ENCODE data around the gene PEX11G. TPM values are rescaled to one million over a fixed set of nuclear protein-coding genes. Genes with fewer than 3 reads are reported as not detected.

The PEX11G gene
- total and polyA plus RNA-seq, 2 donors = 3.3 to 4.8 TPM

GRCh38 chr19:7429638-7430282 lies 59.1 kb downstream of the PEX11G start:
- Histone ChIP-seq H3K36me3 (ENCODE audit: control insufficient read depth in 2 of 2, insufficient read depth in 2 of 2, low read length in 1 of 2) (peaks cover 44 to 79% of the 10 kb centered on the region in 2 donors), H3K4me1 (ENCODE audit: control insufficient read depth in 2 of 2, insufficient read depth in 2 of 2, low read length in 2 of 2) (no peaks in the 10 kb centered on the region), H3K4me3 (ENCODE audit: low read length in 2 of 2) (no peak overlapping the region), H3K27me3 (ENCODE audit: control insufficient read depth in 2 of 2, insufficient read depth in 1 of 2, low read length in 1 of 2) (no peaks in the 10 kb centered on the region), H3K9me3 (ENCODE audit: control insufficient read depth in 2 of 2, insufficient read depth in 1 of 2, low read length in 1 of 2) (no peaks in the 10 kb centered on the region), H3K27ac (ENCODE audit: low read depth in 1 of 2, low read length in 1 of 2) (no peak overlapping the region)
- DNase-seq (ENCODE audit: low read depth in 6 of 9, low spot score in 9 of 9) = no peak
- WGBS = 85% methylated on average over 8 of the region's 8 CpGs

GRCh38 chr19:7428651-7429113 lies 60.2 kb downstream of the PEX11G start:
- DNase-seq (ENCODE audit: low read depth in 6 of 9, low spot score in 9 of 9) = no peak
- Histone ChIP-seq H3K4me1 (ENCODE audit: control insufficient read depth in 2 of 2, insufficient read depth in 2 of 2, low read length in 2 of 2) (no peaks in the 10 kb centered on the region), H3K27ac (ENCODE audit: low read depth in 1 of 2, low read length in 1 of 2) (no peak overlapping the region), H3K27me3 (ENCODE audit: control insufficient read depth in 2 of 2, insufficient read depth in 1 of 2, low read length in 1 of 2) (no peaks in the 10 kb centered on the region), H3K9me3 (ENCODE audit: control insufficient read depth in 2 of 2, insufficient read depth in 1 of 2, low read length in 1 of 2) (no peaks in the 10 kb centered on the region), H3K4me3 (ENCODE audit: low read length in 2 of 2) (no peak overlapping the region), H3K36me3 (ENCODE audit: control insufficient read depth in 2 of 2, insufficient read depth in 2 of 2, low read length in 1 of 2) (peaks cover 43 to 81% of the 10 kb centered on the region in 2 donors)
- WGBS = 99% methylated on average over 20 of the region's 20 CpGs

GRCh38 chr19:7427944-7428343 lies 60.9 kb downstream of the PEX11G start:
- Histone ChIP-seq H3K9me3 (ENCODE audit: control insufficient read depth in 2 of 2, insufficient read depth in 1 of 2, low read length in 1 of 2) (no peaks in the 10 kb centered on the region), H3K27me3 (ENCODE audit: control insufficient read depth in 2 of 2, insufficient read depth in 1 of 2, low read length in 1 of 2) (no peaks in the 10 kb centered on the region), H3K36me3 (ENCODE audit: control insufficient read depth in 2 of 2, insufficient read depth in 2 of 2, low read length in 1 of 2) (peaks cover 49 to 83% of the 10 kb centered on the region in 2 donors), H3K27ac (ENCODE audit: low read depth in 1 of 2, low read length in 1 of 2) (no peak overlapping the region), H3K4me1 (ENCODE audit: control insufficient read depth in 2 of 2, insufficient read depth in 2 of 2, low read length in 2 of 2) (no peaks in the 10 kb centered on the region), H3K4me3 (ENCODE audit: low read length in 2 of 2) (no peak overlapping the region)
- DNase-seq (ENCODE audit: low read depth in 6 of 9, low spot score in 9 of 9) = no peak
- 79% methylated on average over 5 of the region's 5 CpGs for WGBS

DNA sequence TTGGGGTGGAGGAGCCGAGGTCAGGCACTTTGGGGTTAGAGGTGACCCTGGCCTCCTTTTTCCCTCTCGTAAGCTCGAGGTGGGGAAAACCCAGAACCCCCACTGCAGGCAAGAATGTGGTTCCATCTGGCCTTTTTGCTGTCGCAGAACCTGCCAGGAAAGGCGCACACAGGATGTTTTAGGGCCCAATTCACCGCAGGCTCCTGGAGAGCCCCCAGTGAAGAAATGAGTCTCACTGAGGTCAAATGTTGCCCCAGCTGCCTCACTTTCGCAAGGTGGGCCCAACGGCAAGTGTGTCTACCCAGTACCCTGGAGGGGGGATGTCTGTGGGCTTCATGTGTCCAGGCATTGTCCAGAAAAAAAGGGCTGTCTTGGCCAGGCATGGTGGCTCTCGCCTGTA lies 61.8 kb downstream of the PEX11G start:
- Histone ChIP-seq H3K27me3 (ENCODE audit: control insufficient read depth in 2 of 2, insufficient read depth in 1 of 2, low read length in 1 of 2) (no peaks in the 10 kb centered on the region), H3K4me3 (ENCODE audit: low read length in 2 of 2) (no peak overlapping the region), H3K4me1 (ENCODE audit: control insufficient read depth in 2 of 2, insufficient read depth in 2 of 2, low read length in 2 of 2) (no peaks in the 10 kb centered on the region), H3K36me3 (ENCODE audit: control insufficient read depth in 2 of 2, insufficient read depth in 2 of 2, low read length in 1 of 2) (peaks cover 46 to 82% of the 10 kb centered on the region in 2 donors), H3K9me3 (ENCODE audit: control insufficient read depth in 2 of 2, insufficient read depth in 1 of 2, low read length in 1 of 2) (no peaks in the 10 kb centered on the region), H3K27ac (ENCODE audit: low read depth in 1 of 2, low read length in 1 of 2) (no peak overlapping the region)
- DNase-seq (ENCODE audit: low read depth in 6 of 9, low spot score in 9 of 9) = no peak
- 86% methylated on average over 9 of the region's 9 CpGs for WGBS

Other genes with a start within 250 kb of the PEX11G start
- gene INSR, start 194.6 kb downstream of the PEX11G start, total RNA-seq = 6.0 TPM
- gene INSR, start 194.6 kb downstream of the PEX11G start, polyA plus RNA-seq = 5.5 TPM
- gene ARHGEF18, start 140.1 kb downstream of the PEX11G start, total RNA-seq = 35.0 TPM
- 35.8 TPM for gene ARHGEF18, start 140.1 kb downstream of the PEX11G start, polyA plus RNA-seq
- gene ZNF358, start 27.1 kb upstream of the PEX11G start, total RNA-seq = 7.1 TPM
- gene ZNF358, start 27.1 kb upstream of the PEX11G start, polyA plus RNA-seq = 23.5 TPM
- gene MCOLN1, start 33.6 kb upstream of the PEX11G start, total RNA-seq = 2.8 TPM
- 41.0 TPM for gene MCOLN1, start 33.6 kb upstream of the PEX11G start, polyA plus RNA-seq
- 17.3 TPM for gene PNPLA6, start 46.7 kb upstream of the PEX11G start, total RNA-seq
- gene PNPLA6, start 46.7 kb upstream of the PEX11G start, polyA plus RNA-seq = 75.3 TPM
- 1.3 TPM for gene CAMSAP3, start 106.8 kb upstream of the PEX11G start, total RNA-seq
- 2.5 TPM for gene CAMSAP3, start 106.8 kb upstream of the PEX11G start, polyA plus RNA-seq
- gene XAB2, start 140.5 kb upstream of the PEX11G start, total RNA-seq = 29.2 TPM
- gene XAB2, start 140.5 kb upstream of the PEX11G start, polyA plus RNA-seq = 60.6 TPM
- gene PET100, start 140.8 kb upstream of the PEX11G start, total RNA-seq = 143 TPM
- gene PET100, start 140.8 kb upstream of the PEX11G start, polyA plus RNA-seq = 216 TPM
- gene PCP2, start 144.7 kb upstream of the PEX11G start, total RNA-seq = 1.9 TPM
- gene PCP2, start 144.7 kb upstream of the PEX11G start, polyA plus RNA-seq = 9.4 TPM
- gene STXBP2, start 148.1 kb upstream of the PEX11G start, total RNA-seq = 45.3 TPM
- 140 TPM for gene STXBP2, start 148.1 kb upstream of the PEX11G start, polyA plus RNA-seq
- 9.5 TPM for gene RETN, start 180.0 kb upstream of the PEX11G start, total RNA-seq
- 33.1 TPM for gene RETN, start 180.0 kb upstream of the PEX11G start, polyA plus RNA-seq
- gene MCEMP1, start 188.1 kb upstream of the PEX11G start, total RNA-seq = 0.28 TPM
- 1.6 TPM for gene MCEMP1, start 188.1 kb upstream of the PEX11G start, polyA plus RNA-seq
- 108 TPM for gene TRAPPC5, start 191.8 kb upstream of the PEX11G start, total RNA-seq
- gene TRAPPC5, start 191.8 kb upstream of the PEX11G start, polyA plus RNA-seq = 59.5 TPM
- 3.1 TPM for gene FCER2, start 213.1 kb upstream of the PEX11G start, total RNA-seq
- gene FCER2, start 213.1 kb upstream of the PEX11G start, polyA plus RNA-seq = 14.4 TPM
- gene CLEC4G, start 243.1 kb upstream of the PEX11G start, total RNA-seq = 0.52 TPM
- 3.2 TPM for gene CLEC4G, start 243.1 kb upstream of the PEX11G start, polyA plus RNA-seq